ENCODE results near the gene TMEM33.

The TMEM33 gene

DNA sequence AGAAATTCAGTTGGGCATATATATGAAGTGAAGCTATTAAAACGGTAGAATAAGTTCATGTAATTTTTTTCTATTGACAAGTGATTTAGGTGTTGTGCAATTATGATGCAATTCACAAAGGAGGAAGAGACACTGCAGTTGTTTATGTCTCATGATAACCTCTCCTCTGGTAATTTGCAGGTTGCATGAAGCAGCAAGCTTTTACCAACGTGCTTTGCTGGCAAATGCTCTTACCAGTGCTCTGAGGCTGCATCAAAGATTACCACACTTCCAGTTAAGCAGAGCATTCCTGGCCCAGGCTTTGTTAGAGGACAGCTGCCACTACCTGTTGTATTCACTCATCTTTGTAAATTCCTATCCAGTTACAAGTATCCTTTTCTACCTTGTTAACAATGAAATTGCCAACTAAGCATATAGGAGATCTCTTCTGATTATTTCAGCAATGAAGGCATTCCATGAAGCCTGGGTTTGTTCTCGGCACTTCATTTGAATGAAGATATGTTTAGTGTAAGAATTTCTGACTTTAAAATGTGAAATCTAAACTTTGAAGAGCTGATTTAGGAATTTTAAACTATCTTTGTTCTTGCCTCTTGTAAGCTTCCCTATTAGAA lies 3.9 kb downstream of the TMEM33 start:
- TF ChIP-seq, protein P1, sequence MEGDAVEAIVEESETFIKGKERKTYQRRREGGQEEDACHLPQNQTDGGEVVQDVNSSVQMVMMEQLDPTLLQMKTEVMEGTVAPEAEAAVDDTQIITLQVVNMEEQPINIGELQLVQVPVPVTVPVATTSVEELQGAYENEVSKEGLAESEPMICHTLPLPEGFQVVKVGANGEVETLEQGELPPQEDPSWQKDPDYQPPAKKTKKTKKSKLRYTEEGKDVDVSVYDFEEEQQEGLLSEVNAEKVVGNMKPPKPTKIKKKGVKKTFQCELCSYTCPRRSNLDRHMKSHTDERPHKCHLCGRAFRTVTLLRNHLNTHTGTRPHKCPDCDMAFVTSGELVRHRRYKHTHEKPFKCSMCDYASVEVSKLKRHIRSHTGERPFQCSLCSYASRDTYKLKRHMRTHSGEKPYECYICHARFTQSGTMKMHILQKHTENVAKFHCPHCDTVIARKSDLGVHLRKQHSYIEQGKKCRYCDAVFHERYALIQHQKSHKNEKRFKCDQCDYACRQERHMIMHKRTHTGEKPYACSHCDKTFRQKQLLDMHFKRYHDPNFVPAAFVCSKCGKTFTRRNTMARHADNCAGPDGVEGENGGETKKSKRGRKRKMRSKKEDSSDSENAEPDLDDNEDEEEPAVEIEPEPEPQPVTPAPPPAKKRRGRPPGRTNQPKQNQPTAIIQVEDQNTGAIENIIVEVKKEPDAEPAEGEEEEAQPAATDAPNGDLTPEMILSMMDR (conservative IDR thresholded peaks at IDR 0.05; ENCODE audit: low read depth, low read length), result no peak
- DNase-seq (ENCODE audit: low read depth), result no peak
- H3K4me3 ChIP-seq (ENCODE audit: low read length), result no peak overlapping the region

DNA sequence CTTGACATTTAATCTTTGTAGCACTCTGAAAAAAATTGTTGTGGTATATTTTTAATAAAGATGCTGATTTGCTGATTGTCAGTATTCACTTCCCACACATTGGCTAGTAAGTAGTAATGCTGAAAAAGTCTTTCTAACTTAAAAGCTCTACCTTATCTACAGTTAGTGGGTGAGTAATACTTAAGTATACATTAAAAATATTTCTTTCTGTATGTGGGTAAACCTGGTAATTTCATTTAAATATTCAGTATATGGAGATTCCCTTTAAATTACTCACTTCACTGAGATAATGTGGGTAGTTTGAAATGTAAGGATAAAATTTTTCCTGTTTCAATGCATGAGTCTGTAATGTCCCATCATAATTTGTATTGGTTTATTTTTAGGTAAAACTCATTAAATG lies 5.6 kb downstream of the TMEM33 start:
- no peak for DNase-seq (ENCODE audit: low read depth)
- TF ChIP-seq, protein P1 (conservative IDR thresholded peaks at IDR 0.05; ENCODE audit: low read depth, low read length), result no peak
- no peak overlapping the region for H3K4me3 ChIP-seq (ENCODE audit: low read length)

DNA sequence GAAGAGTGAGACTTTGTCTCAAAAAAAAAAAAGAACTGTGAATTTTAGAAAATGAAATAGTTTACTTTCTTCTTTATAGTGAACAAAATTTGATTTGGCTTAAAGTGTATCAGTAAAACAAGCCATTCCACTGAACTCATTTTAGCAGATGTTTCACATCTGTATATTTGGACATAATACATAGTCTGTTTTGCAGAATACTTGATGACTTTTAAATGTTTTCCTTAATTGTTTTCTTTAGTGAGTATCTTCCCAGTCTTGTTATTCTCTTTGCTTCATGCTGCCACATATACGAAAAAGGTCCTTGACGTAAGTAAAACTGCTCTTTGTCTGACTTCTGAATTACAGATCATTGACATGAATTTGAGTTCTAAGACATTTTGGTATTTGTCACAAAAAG lies 8.3 kb downstream of the TMEM33 start:
- TF ChIP-seq, protein P1 (conservative IDR thresholded peaks at IDR 0.05; ENCODE audit: low read depth, low read length), result no peak
- no peak overlapping the region for H3K4me3 ChIP-seq (ENCODE audit: low read length)
- no peak for DNase-seq (ENCODE audit: low read depth)

DNA sequence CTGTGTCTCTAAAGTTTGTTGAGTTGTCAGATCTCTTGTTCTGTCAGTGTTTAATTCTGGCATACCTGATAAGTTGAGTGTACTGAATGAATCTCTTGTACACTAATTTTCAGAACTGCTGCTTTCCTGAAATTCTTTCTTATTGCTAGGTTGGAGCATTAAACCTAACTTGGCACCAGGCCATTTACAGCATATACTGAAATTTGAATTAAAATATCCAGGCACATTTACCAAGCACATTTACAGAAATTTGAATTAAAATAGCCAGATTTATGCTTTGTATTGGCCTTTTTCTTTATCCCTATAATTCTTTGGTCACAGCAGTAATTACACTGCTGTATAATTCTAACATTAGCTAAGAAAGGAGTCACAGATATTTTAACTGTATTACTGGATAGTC lies 8.9 kb downstream of the TMEM33 start:
- no peak for DNase-seq (ENCODE audit: low read depth)
- no peak overlapping the region for H3K4me3 ChIP-seq (ENCODE audit: low read length)
- TF ChIP-seq, protein P1 (conservative IDR thresholded peaks at IDR 0.05; ENCODE audit: low read depth, low read length), result no peak

DNA sequence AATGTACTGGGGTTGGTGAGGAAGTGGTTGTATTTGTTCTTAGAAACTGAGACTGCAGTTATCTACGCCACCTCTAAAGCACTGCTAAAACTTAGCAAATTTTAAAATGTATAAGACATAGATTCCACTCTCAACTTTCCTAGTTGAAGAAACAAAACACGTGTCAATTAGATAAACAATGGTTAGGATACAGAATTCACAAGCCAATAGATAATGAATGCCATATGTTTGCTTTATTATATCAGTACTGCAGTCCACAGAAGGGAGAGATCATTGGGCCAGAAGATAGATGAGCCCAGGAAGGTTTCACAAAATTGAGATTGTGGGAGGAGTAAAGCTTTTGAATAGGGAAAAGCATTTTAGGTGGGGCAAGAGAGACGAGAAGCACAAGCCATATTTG lies 14.3 kb downstream of the TMEM33 start:
- no peak for DNase-seq (ENCODE audit: low read depth)
- TF ChIP-seq, protein P1 (conservative IDR thresholded peaks at IDR 0.05; ENCODE audit: low read depth, low read length), result no peak
- H3K4me3 ChIP-seq (ENCODE audit: low read length), result no peak overlapping the region

DNA sequence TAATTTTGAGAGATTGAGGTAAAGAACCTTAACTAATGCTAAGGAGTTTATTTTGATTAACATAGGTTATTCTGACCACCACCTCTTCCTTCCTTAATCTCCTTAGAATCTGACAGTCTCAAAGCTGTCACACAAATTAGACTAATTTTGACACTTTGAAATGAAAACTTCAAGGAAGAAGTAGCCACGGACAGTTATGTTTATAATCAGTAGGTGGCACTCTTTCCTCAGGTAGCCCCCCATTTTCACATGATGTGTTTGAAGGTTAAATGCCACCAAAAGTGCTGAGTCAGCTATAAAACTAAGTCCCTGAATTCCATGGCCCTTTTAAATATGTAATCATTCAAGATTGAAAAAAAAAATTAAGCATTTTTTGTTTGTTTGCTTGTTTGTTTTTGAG lies 22.4 kb downstream of the TMEM33 start:
- H3K4me3 ChIP-seq (ENCODE audit: low read length), result no peak overlapping the region
- TF ChIP-seq, protein P1 (conservative IDR thresholded peaks at IDR 0.05; ENCODE audit: low read depth, low read length), result peak; percentile 43
- DNase-seq (ENCODE audit: low read depth), result no peak

DNA sequence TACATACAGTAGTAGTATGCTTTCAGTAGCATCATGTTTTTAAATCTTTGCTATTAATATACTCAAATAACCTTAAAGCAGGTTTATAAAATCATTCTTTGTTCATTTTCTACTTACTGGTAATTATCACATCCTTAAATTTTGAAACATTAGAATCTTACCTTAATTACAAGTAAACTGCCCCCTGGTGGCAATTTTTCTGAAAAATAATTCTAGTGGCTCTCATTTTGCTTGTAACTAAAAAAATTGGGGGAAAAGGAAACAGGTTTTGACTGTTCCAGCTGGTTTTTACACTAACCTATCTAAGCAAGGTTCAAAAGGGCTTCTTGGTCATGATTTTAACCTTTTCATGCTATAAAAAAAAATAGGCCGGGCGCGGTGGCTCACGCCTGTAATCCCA lies 27.9 kb downstream of the TMEM33 start:
- DNase-seq (ENCODE audit: low read depth), result no peak
- TF ChIP-seq, protein P1 (conservative IDR thresholded peaks at IDR 0.05; ENCODE audit: low read depth, low read length), result peak; percentile 41
- no peak overlapping the region for H3K4me3 ChIP-seq (ENCODE audit: low read length)

Data from retinal pigment epithelial cell (primary cell).